Stimulated activated CD4-positive, alpha-beta T cell treated with anti-CD3 and anti-CD28 coated beads, Interleukin-1b, Interleukin-23, amount 100 ng/mL, for 1 hour (primary cell): ENCODE results near the gene SIRPG.
"Not testable (repeated sequence)": the region's sequence is repeated elsewhere in the genome, so short reads cannot be mapped to it uniquely, and the experiment has no call there.

ENCODE experiments used
- DNase-seq, 2 donors: peaks; one replicate each; pipeline ENCODE4 v3.0.0-alpha.2; 2020; ENCODE audit warnings: low read depth in 2 of 2

SIRPG gene

GRCh38 chr20:1635291-1635979 lies 22.1 kb downstream of the SIRPG start:
- DNase-seq = no peak

- DNase-seq = no peak
Observed at GRCh38 chr20:1633535-1633934, 24.0 kb downstream of the SIRPG start.

GRCh38 chr20:1632178-1632577 lies 25.4 kb downstream of the SIRPG start:
- no peak for DNase-seq

- no peak for DNase-seq
Observed at GRCh38 chr20:1631309-1632151, 26.0 kb downstream of the SIRPG start.

GRCh38 chr20:1630186-1630585 lies 27.4 kb downstream of the SIRPG start:
- no peak for DNase-seq

GRCh38 chr20:1629321-1629720 lies 28.3 kb downstream of the SIRPG start:
- no peak for DNase-seq

GRCh38 chr20:1628621-1629020 lies 29.0 kb downstream of the SIRPG start:
- DNase-seq = no peak

GRCh38 chr20:1627200-1627550 lies 30.4 kb downstream of the SIRPG start:
- DNase-seq = no peak

- no peak for DNase-seq
Observed at GRCh38 chr20:1626528-1627199, 30.9 kb downstream of the SIRPG start.

GRCh38 chr20:1625083-1625690 lies 32.4 kb downstream of the SIRPG start:
- DNase-seq = no peak

- no peak for DNase-seq
Observed at GRCh38 chr20:1623501-1624205, 33.9 kb downstream of the SIRPG start.

GRCh38 chr20:1622450-1622849 lies 35.1 kb downstream of the SIRPG start:
- no peak for DNase-seq

- no peak for DNase-seq
Observed at GRCh38 chr20:1621316-1621715, 36.3 kb downstream of the SIRPG start.

GRCh38 chr20:1619861-1620444 lies 37.6 kb downstream of the SIRPG start, which contains the start of gene SIRPB1:
TSS of gene SIRPB1 (minus strand) at chr20:1620009. CDS start at chr20:1619944, 65 bp downstream.
- DNase-seq = no peak

- DNase-seq = no peak
Observed at GRCh38 chr20:1618954-1619540, 38.5 kb downstream of the SIRPG start.

GRCh38 chr20:1618479-1618878 lies 39.1 kb downstream of the SIRPG start:
- no peak for DNase-seq

- DNase-seq = no peak
Observed at GRCh38 chr20:1616858-1617434, 40.6 kb downstream of the SIRPG start.

- not testable (repeated sequence) for DNase-seq
Observed at GRCh38 chr20:1610404-1610803, 47.2 kb downstream of the SIRPG start.

- DNase-seq = not testable (repeated sequence)
Observed at GRCh38 chr20:1608678-1609347, 48.8 kb downstream of the SIRPG start.

GRCh38 chr20:1600736-1601135 lies 56.8 kb downstream of the SIRPG start:
- no peak for DNase-seq
